Measurements from ENCODE around the gene MAST4. TPM values are rescaled to one million over a fixed set of nuclear protein-coding genes. Genes with fewer than 3 reads are reported as not detected.

Gene MAST4
- total RNA-seq, 1 experiment from 2014 or later: 26.5 TPM

DNA sequence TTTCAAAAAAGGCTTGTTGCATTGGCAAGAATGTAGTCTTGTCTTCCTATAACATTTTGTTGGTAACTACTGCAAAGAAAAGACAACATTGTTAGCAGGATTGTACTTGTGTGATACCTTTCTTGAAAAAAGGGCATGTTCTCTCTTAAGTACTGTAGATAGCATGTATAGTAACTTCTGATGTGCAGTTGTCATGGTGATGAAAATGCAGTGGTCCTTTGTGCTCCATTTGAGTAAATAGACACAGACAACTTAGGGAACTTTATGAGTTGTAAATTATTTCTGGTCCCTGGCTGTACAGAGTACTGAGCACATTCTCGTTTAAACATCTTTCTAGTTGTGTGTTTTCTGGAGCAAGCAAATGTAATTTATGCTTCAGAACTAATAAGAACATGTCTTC is 497.1 kb downstream of the MAST4 start:
- POLR2A ChIA-PET: no interaction called here
- no peaks in the 10 kb centered on the region for H3K27me3 Mint-ChIP-seq (ENCODE audit: insufficient read depth, unreplicated experiment)
- H3K9me3 Mint-ChIP-seq (ENCODE audit: unreplicated experiment): no peaks in the 10 kb centered on the region
- H3K27ac Mint-ChIP-seq (ENCODE audit: low read depth, unreplicated experiment): no peak overlapping the region
- CTCF ChIA-PET: no interaction called here
- no peaks in the 10 kb centered on the region for H3K36me3 Mint-ChIP-seq (ENCODE audit: insufficient read depth, unreplicated experiment)
- peaks cover 27% of the 10 kb centered on the region for H3K4me1 Mint-ChIP-seq (ENCODE audit: insufficient read depth, unreplicated experiment)
- no peak overlapping the region for H3K4me3 Mint-ChIP-seq (ENCODE audit: unreplicated experiment)
- intact Hi-C loops (cut with micrococcal nuclease): no loop called here
- DNase-seq (ENCODE audit: unreplicated experiment): no peak
- TF ChIP-seq, protein P1, sequence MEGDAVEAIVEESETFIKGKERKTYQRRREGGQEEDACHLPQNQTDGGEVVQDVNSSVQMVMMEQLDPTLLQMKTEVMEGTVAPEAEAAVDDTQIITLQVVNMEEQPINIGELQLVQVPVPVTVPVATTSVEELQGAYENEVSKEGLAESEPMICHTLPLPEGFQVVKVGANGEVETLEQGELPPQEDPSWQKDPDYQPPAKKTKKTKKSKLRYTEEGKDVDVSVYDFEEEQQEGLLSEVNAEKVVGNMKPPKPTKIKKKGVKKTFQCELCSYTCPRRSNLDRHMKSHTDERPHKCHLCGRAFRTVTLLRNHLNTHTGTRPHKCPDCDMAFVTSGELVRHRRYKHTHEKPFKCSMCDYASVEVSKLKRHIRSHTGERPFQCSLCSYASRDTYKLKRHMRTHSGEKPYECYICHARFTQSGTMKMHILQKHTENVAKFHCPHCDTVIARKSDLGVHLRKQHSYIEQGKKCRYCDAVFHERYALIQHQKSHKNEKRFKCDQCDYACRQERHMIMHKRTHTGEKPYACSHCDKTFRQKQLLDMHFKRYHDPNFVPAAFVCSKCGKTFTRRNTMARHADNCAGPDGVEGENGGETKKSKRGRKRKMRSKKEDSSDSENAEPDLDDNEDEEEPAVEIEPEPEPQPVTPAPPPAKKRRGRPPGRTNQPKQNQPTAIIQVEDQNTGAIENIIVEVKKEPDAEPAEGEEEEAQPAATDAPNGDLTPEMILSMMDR (IDR thresholded peaks at IDR 0.05; ENCODE audit: unreplicated experiment): no peak
- no TSS peak for BruUV-seq (replicated peaks)

GRCh38 chr5:67094476-67095300 is 498.5 kb downstream of the MAST4 start:
- Mint-ChIP-seq H3K4me1 (ENCODE audit: insufficient read depth, unreplicated experiment) (peaks cover 27% of the 10 kb centered on the region), H3K4me3 (ENCODE audit: unreplicated experiment) (peak overlapping the region; percentile 51), H3K27ac (ENCODE audit: low read depth, unreplicated experiment) (peak overlapping the region; percentile 94), H3K9me3 (ENCODE audit: unreplicated experiment) (no peaks in the 10 kb centered on the region), H3K27me3 (ENCODE audit: insufficient read depth, unreplicated experiment) (no peaks in the 10 kb centered on the region), H3K36me3 (ENCODE audit: insufficient read depth, unreplicated experiment) (peaks cover 9% of the 10 kb centered on the region)
- POLR2A ChIA-PET: interaction anchor here (0.6 to 1.9 kb wide), 13 partner anchors 9 to 1127 kb away, joined by 3 to 12 read pairs (median 6); no protein-coding TSS in a partner anchor
- BruUV-seq (replicated peaks): no TSS peak
- CTCF ChIA-PET: interaction anchor here (0.6 to 1.1 kb wide), 2 partner anchors 107 to 1479 kb away, joined by 3 to 4 read pairs; no protein-coding TSS in a partner anchor
- intact Hi-C loops (cut with micrococcal nuclease): loop anchor here (5.0 kb wide), 1 partner anchor 87 kb away; no protein-coding TSS in a partner anchor
- DNase-seq (ENCODE audit: unreplicated experiment): peak; percentile 60
- TF ChIP-seq, protein P1 (IDR thresholded peaks at IDR 0.05; ENCODE audit: unreplicated experiment): no peak

GRCh38 chr5:67095346-67096171 is 499.4 kb downstream of the MAST4 start:
- H3K36me3 Mint-ChIP-seq (ENCODE audit: insufficient read depth, unreplicated experiment): peaks cover 14% of the 10 kb centered on the region
- ChIA-PET CTCF (interaction anchor here (0.6 to 1.1 kb wide), 3 partner anchors 108 to 1479 kb away, joined by 3 to 4 read pairs (median 3); no protein-coding TSS in a partner anchor), POLR2A (interaction anchor here (0.6 to 1.9 kb wide), 13 partner anchors 8 to 426 kb away, joined by 3 to 12 read pairs (median 6); no protein-coding TSS in a partner anchor)
- no TSS peak for BruUV-seq (replicated peaks)
- peaks cover 27% of the 10 kb centered on the region for H3K4me1 Mint-ChIP-seq (ENCODE audit: insufficient read depth, unreplicated experiment)
- intact Hi-C loops (cut with micrococcal nuclease): loop anchor here (5.0 kb wide), 1 partner anchor 88 kb away; no protein-coding TSS in a partner anchor
- no peaks in the 10 kb centered on the region for H3K9me3 Mint-ChIP-seq (ENCODE audit: unreplicated experiment)
- H3K27me3 Mint-ChIP-seq (ENCODE audit: insufficient read depth, unreplicated experiment): no peaks in the 10 kb centered on the region
- peak overlapping the region; percentile 94 for H3K27ac Mint-ChIP-seq (ENCODE audit: low read depth, unreplicated experiment)
- TF ChIP-seq, protein P1 (IDR thresholded peaks at IDR 0.05; ENCODE audit: unreplicated experiment): no peak
- DNase-seq (ENCODE audit: unreplicated experiment): no peak
- H3K4me3 Mint-ChIP-seq (ENCODE audit: unreplicated experiment): peak overlapping the region; percentile 24
